ENCODE measurements around the gene UBE2H. TPM values are rescaled to one million over a fixed set of nuclear protein-coding genes. Genes with fewer than 3 reads are reported as not detected.

The UBE2H gene
- total RNA-seq, 1 donor from 2014 or later, result 79.9 TPM

DNA sequence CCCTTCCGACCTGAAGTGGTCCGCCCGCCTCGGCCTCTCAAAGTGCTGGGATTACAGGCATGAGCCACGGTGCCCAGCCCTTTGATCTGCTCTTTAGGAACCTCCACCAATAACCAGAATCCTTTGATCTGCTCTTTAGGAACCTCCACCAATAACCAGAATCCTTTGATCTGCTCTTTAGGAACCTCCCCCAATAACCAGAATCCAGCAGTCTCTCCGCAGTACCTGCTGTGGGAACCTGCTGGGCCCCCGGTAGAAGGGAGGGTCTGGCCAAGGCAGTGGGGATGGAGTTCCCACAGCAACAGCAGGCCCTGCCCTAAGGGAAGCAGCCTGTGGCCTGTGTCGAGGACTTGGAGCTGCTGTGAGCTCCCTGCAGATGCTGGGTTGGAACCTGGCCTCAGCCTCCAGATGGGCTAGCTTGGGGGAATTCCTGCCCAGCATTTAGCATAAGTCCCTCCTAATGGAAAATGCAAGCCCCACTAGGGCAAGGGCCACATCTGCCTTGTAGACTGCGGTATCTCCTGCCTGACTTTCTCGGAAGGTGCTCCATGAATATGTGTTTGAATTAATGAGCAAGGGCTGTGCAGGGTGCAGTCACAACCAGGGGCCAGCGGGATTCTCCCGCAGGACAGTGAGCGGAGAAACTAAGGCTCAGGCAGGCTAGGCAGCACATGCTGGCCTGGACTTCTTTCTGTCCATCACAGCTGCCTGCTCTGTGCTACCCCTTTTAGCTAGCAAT, 165.8 kb downstream of the UBE2H start:
- DNase-seq (ENCODE audit: low spot score), result no peak

DNA sequence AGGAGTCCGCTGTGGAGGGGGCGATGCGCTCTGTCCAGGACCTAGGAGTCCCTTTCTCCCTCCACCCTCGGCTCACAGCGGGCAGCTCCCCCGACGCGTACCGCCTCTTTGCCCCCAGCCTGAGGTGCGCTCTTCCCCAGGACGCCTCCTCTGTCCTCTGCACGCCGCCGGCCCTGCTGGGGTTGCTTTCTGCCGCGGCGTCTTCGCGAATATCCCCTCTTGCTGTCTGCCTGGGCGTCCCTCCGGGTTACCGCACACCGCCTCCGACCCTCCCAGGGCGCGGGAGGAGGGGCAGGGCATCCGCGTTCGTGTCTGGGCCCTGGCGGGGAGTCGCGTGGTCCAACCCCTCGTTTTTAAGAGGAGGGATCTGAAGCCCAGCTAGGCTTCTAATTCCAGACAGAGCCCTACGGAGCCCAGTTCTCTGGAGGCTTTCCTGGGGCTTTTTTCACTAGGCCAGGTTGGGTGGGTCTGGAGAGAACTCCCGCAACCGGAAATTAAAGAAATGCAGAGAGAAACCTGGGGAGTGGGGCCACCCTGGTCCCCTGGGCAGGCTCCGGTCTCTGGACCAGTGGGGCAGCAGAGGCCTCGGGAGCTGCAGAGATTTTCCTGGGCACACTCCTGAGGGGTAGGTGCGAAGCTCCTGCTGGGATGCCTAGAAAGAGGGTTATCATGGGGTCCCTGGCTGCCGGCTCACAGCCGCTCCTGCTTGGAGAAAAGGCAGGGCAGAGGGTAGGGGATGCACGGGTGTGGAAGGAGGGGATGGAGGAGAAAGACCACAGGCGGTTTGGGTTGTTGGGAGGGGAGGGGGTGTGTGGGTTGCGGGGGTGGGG, 166.9 kb downstream of the UBE2H start:
- DNase-seq (ENCODE audit: low spot score), result no peak

DNA sequence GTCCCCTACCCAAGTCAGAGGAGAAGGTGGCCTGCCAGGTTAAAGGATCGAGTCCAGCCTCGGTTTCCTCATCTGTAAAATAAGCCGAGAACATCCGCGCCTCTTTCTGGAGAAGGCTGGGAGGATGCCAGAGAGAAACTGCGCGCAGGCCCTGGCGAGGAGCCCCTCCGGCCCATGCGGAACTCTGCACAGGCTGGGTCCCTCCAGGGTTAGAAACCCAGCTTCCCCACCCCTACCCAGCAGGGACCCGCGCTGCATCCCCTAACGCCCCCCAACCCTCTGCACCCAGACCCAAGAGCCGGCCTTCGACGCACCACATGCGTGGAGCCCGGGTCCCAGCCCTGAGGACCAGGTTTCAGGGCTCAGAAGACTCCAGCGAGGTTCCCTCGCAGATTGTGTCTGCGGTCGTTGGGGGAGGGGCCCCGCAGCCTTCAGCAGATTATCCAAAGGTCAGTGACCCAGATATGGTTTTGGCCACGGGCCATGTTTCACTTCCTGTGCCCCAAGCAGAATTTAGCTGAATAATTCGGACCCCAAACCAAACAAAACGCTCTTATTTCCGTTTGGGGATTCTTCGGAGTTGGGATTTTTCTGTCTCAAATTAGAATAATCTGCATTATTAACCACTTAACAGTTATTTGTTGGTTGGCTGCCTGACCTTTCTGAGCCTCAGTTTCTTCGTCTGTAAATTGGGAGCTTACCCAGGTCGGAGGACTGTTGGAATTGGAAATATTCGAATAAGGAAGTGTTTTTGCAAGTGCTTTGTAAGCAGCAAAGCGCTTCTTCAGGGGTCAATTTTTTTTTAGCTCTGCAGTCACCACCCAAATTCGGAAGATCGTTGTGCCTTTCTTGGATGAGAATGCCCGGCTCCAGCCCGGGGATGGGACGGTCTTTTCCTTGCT, 167.7 kb downstream of the UBE2H start:
- DNase-seq (ENCODE audit: low spot score), result no peak

DNA sequence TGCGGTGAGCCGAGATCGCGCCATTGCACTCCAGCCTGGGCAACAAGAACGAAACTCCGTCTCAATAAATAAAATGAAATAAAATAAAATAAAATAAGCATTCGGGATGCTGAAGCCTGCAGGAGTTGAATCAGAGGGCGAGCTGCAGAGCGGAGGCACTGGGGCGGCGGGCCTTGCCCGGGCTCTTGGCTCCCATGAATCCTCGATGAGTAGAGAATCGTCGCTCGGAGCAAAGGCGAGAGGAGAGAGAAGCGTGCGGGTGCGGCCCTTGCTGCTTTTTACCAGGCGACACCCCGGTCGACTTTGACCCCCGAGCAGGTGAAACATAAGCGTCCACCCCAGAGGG, 168.3 kb downstream of the UBE2H start:
- DNase-seq (ENCODE audit: low spot score), result no peak

DNA sequence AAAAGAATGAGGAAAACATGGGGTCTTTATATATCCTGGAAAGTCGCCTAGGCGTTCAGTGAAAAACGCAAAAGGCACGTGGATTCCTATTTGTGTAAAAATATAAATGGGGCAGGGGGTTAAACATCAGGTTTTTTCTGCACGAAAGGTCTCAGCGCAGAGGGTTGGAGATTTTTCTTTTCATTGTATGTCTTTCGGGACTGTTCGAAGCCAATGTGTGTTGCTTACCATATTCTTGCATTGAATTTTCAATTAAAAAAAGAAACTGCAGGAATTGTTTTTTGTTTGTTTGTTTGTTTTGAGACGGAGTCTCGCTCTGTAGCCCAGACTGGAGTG, 169.2 kb downstream of the UBE2H start:
- DNase-seq (ENCODE audit: low spot score), result no peak

DNA sequence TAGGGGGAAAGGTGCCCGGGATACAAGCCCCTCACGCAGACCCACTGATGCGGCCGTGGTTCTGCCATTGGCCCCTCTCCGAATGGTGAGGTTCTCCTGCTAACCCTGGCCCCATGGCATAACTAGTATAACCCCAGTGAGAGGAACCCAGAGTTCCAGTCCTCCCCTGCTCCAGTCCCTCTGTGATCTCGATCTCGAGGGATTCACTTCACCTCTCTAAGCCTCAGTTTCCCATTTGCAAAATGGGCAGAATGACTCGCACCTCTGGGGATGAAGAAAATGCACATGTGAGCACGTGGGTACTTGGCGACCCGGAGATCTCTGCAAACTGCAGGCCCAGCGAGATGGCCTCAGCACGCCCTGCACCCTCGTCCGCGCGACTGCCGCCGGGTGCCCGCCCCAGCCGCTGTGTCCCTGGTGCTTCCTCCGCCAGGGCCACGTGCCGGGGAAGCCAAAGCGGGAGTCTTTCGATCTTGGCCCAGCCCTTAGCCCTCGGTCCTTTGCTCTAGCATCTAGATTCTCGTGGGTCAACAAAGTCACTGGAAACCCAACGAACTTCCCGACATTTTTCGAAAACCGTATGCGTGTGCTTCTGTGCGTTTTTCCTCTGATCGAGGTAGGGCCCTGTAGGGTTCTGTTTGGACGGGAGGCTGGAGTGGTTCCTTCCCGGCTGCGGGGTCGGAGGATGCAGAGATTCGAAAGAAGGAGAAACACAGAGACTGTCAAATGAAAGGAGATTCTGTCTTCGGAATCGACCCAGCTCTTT, 169.8 kb downstream of the UBE2H start:
- DNase-seq (ENCODE audit: low spot score), result no peak

DNA sequence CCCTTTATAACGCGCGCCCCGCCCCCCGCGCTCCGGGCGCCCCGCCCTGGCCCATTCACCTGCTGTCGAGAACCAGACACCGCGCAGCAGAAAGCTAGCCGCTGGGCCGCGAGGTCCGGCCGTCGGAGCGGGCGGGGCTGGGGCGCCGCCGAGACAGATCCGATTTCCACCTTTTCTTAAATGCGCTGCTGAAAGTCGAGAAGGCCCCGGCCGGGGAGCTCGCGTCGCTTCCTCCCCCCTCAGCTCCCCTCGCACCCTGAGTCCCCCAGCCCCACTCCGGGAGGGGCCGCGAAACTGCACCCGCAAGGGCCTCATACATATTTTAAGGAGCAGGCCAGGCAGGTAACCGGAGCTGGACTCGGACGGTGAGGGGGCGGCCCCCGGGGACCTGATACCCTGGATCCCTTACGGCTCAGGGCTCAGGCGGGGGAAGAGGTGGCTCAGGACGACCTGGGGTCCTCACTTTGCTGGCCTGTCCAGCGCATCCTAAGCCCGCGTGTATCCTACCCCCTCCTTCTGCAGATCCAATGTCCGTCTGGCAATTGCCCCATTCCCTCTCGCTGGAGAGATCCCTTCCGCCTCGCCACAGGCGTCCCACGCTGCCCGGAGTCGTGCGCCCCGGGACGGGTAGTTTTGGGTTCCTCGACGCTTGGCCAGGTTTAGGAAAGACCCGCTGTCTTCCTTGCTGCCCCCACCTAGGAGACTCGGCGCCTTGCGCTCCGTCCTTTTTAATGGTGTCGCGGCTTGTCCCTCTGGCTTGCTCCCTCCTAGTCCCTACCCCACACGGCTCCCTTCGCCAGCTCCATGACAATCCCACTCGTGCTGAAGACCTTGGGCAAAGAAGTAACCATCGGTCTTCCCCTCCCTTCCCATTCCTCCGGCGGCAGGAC, 170.6 kb downstream of the UBE2H start:
- no peak for DNase-seq (ENCODE audit: low spot score)

DNA sequence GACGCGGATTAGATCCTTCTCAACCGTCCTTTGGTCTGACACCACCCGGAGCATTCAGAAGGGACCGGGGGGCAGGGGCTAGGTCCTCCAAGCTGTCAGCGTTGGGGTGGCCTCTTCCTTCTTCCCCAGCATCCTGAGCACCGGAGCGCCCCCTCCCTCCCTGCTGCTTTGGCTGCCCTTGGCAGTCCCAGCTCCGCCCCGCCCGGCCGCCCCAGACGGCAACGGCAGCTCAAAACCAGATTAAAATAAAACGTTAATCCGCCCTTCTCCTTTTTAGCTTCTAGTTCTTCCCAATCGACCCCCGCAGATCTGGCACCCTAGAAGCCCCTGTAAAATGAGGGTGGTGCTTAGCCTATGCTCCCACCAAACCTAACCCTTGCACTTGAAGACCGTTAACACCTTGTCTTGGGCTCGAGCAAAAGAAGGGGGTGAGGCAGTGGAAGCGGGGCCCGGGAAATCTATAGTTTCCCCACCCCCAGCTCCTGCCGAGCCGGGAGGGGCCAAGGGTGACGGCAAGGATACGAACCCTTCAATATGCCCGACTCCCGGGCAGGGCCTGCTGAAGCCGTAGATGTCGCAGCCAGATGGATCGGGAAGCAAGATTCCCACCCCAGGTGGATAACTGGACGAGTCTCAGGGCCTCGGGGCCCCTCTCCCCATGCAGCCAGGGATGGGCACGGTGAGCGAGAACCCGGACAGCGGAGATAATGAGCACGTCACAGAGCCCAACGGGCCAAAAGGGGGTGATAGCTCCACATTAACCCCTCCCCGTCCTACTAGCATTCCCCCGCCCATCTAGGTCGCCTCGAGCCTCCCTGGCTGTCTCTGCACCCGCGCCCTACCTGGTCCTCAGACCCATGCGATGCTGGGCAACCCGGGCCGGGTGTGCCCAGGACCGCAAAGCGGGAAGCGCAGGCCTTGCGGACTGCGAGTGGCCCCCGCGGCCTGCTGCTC, 171.5 kb downstream of the UBE2H start:
- DNase-seq (ENCODE audit: low spot score), result no peak

Other genes starting within 250 kb of the UBE2H start
- gene ZC3HC1, start 98.4 kb upstream of the UBE2H start, total RNA-seq, result 11.7 TPM
- 36.3 TPM for gene KLHDC10, start 117.6 kb upstream of the UBE2H start, total RNA-seq